HG03469 (cell line): Measurements from ENCODE around the gene CERS6.
"Not testable (repeated sequence)": the region's sequence is repeated elsewhere in the genome, so short reads cannot be mapped to it uniquely, and the experiment has no call there.

Source experiments
- ATAC-seq: cut with Tn5 transposase; IDR thresholded peaks from one replicate; pipeline ENCODE4 v1.9.1; 2021; ENCODE audit warnings: mild to moderate bottlenecking, moderate library complexity, moderate number of reproducible peaks; ENCODE audit not compliant: unreplicated experiment

The CERS6 gene

GRCh38 chr2:168466834-168467565 is 10.9 kb downstream of the CERS6 start:
- no peak for ATAC-seq

DNA sequence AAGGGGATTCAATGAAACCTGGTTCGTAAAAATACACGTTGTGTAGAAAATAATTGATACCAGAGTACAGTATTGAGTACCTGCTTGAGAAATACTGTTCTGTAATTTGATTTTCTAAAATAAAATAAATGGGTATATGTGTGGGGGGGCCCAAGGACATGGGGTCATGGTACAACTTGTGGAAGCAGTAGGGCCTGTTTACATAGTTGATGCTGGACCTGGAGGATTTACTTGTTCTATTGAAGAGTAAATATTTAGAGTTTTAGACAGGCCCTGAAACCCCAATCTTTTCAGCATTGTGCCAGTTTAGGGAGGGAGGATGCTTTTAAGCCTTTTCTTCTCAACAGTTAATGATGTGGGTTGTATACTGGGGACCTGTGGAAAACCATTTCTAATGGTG is 11.7 kb downstream of the CERS6 start:
- no peak for ATAC-seq

- ATAC-seq = no peak
Measured at GRCh38 chr2:168468354-168468753, 12.3 kb downstream of the CERS6 start.

DNA sequence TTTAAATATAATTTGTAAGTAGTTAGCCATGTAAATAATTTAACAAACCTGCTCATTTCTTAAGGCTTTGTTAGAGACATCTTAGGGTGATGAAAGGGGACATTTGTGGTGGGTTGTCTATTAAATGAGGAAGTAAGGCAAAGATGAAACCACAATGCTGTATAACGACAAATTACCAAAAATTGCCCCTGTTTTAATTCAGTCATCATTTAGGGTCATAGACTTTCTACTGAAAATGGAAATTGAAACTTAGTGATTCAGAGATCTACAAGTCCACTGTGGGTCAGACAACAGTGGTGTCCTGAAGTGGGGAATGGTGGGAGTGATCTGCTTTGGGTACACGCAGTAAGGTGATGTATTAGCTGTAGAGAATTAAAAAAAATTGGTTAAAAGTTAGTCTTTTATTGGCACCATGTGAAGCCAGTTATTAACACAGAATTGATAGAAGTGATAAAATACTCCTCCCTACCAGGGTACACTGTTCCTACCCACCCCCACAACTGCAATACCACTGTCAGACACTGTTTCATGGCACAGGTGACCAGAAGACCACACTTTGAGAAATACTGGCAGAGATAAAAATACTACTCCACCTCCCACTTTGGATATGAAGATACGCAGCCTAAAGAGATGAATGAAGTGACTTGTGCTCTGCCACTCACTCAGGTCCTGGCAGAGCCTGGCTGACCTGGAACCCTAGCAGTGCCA is 13.4 kb downstream of the CERS6 start:
- peak; percentile 67 for ATAC-seq

DNA sequence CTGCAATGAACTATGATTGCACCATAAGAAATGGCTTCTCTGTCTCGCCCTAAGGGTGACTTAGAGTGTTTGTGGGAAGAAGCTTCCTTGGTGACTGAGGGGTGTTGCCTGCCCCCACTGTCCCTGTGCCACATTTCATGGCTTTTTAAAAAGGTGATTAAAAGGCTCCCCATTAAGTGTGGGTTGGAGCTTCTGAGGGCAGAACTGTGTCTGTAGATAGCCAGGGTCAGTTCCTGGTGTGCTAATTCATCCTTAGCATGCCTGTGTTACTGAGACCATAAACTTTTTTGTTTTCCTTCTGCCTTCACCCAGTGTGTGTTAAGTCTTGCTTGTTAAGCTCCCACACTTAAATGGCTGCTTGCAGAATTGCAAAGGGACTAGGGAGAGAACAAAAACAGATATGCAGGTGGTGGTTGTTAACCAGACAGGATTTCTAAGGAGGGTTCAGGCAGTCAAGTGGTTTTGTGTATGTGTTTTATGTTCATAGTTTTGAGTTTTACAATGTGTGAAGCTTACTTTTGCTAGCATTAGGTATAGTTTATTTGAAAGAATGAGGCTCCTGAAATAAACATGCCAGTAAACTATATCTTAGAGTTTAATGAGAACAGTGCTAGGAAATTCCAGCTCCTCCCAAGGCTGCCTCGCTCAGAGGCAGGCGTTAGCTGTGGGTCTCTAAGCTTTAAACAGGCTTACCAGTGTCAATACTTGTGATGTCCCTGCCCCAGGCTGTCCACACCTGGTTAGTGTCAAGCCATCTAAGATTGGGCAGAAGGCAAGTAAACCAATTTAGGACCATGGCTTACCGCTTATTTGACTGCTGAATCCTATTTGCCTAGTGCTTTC is 14.5 kb downstream of the CERS6 start:
- ATAC-seq = peak; percentile 29

- no peak for ATAC-seq
Measured at GRCh38 chr2:168471163-168471475, 15.0 kb downstream of the CERS6 start.

GRCh38 chr2:168475636-168476035 is 19.6 kb downstream of the CERS6 start:
- ATAC-seq = no peak

DNA sequence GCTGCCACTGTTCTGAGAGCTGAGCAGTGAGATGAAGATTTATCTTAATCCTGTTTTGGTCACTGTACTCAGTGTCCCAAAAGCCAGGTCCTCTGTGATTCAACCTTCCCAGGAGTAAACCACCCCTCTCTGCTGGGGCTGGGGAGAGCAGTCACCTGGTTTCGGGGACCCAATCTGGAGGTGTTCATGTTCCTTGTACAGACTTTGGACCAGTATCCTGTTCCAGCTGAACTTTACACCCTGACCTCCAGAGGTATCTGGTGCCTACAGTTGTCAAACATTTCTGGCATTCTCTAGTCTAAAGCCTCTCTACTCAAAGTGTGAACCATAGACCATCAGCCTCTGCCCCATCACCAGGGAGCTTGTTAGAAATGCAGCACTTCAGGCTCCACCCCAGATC is 22.1 kb downstream of the CERS6 start:
- ATAC-seq = no peak

DNA sequence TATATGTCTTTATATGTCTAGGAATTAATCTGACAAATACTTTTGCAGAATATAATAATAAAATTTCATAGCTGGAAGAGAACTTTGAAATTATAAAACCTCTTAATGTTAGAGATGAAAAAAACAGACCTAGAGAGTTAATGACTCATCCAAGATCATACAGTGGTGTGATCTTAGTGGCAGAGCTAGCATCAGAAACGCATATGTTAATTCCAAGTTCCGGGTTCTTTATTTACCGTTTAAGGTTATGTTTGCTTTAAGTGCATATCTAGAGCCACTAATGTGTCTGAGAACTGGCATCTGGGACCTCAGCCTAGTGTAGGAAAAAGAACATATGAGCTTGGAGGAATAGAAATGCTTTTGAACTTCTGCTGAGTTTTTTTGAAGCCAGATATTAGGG is 24.3 kb downstream of the CERS6 start:
- no peak for ATAC-seq

- ATAC-seq = no peak
Measured at GRCh38 chr2:168480825-168481585, 24.9 kb downstream of the CERS6 start.

- ATAC-seq = no peak
Measured at GRCh38 chr2:168482269-168482668, 26.2 kb downstream of the CERS6 start.

DNA sequence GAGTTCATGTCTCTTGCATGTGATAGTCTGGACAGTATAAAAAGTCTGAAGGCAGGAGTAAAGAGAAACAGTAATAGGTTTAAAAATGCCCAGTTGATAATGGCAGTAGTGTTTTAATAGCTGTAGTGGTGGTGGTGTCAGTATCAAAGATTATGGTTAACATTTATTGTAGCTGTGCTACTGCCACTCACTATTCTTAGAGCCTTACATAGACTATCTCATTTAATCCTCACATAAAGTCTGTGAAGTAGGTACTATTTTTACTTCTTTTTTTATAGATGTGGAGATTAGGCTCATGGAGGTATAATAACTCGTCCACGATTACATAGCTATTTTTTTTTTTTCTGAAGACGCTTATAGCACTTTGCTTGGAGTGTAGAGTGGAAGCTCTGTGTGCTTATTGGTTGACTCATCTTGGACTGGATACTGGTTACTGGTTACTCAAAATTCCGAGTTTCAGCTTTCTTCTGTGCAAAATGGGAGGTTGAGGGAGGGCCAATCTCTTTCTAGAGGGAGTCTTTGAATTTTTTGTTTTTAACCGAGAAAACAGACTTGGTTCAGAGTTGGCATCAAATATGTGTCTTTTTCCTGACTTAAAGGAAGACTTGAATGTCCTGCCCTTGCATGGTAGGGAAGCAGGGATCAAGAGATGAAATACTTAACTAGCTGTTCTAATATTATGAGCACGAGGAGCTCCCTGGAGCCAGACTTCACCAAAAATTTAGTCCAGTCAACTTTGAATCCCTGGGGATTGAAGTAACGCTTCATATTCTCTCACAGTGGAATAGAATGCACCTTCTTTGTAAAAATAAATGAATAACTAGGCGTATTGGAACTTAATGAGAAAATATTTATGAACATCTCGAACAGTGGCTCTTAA is 27.1 kb downstream of the CERS6 start:
- no peak for ATAC-seq

GRCh38 chr2:168486477-168486876 is 30.4 kb downstream of the CERS6 start:
- no peak for ATAC-seq

- peak; percentile 94 for ATAC-seq
Measured at GRCh38 chr2:168490015-168490874, 34.2 kb downstream of the CERS6 start.

DNA sequence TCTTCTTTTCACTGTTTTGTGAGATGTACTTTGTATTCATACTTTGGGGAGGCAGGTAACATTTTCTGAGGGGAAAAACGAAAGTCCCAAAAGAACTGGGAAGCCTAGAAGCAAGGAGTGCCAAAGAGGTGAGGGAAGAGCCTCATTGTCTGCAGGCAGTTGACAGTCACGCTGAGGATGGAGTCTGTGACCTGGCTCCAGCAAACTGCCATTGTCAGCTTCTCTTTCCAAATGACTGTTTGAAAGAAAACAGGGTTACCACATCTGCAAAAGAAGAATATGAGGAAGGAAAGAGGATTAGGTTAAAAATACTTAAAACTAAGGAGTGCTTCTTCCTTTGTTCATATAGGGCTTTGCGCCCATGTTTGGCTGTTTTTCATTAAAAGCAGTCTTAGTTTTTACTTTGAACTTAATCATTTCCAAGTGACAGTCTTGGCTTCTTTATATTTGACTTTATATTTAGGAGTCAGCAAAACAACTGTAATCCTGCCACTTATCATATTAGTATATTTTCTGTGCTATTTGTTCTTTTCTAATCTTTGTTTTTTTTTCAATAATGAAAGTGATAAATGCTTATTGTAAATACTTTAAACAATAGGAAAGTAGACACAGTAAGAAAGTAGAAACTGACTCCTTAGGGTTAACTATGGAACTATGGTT is 35.0 kb downstream of the CERS6 start:
- ATAC-seq = no peak

DNA sequence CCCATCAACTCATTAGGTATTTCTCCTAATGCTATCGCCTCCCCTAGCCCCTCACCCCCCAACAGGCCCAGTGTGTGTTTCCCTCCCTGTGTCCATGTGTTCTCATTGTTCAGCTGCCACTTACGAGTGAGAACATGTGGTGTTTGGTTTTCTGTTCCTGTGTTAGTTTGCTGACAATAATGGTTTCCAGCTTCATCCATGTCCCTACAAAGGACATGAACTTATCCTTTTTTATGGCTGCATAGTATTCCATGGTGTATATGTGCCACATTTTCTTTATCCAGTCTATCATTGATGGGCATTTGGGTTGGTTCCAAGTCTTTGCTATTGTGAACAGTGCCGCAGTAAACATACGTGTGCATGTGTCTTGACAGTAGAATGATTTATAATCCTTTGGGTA is 35.7 kb downstream of the CERS6 start:
- ATAC-seq = not testable (repeated sequence)

DNA sequence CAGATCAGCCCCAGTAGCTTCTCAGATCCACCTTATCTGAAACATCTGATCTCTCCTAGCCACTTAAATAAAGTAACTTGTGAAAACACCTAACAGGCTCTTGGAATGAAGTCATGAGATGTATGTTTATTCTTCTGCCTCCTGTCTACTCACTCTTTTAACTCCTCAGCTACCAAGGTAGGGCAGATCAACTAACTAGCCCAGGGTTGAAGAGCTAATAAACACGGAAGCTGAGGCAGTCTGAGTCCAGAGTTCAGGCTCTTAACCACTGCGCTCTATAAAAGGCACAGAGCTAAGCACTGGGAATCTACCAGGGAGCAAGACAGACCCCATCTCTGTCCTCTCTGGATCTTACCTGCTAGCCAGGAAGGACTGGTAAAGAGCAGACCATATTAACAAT is 37.1 kb downstream of the CERS6 start:
- not testable (repeated sequence) for ATAC-seq

- ATAC-seq = no peak
Measured at GRCh38 chr2:168494190-168494711, 38.2 kb downstream of the CERS6 start.
